Astrocyte (in vitro differentiated cells and primary cell): ENCODE measurements around the gene CRYBB1.

Experiments used
- CTCF ChIP-seq: IDR thresholded peaks from 2 replicates; pipeline ENCODE4 v1.5.1; 2011; ENCODE audit warnings: low read depth, mild to moderate bottlenecking, inconsistent platforms, low read length, moderate library complexity; ENCODE audit not compliant: insufficient read depth
- EZH2 ChIP-seq: IDR thresholded peaks from 2 replicates; pipeline ENCODE4 v1.6.1; 2012; ENCODE audit warnings: mild to moderate bottlenecking, low read length, inconsistent platforms; ENCODE audit not compliant: insufficient read depth

GRCh38 chr22:26567610-26568009 is 50.2 kb downstream of the CRYBB1 start:
- TF ChIP-seq CTCF: no peak
- no peak for TF ChIP-seq EZH2
